Measurements from ENCODE around the gene ARHGAP8.
"Not testable (repeated sequence)": the region's sequence is repeated elsewhere in the genome, so short reads cannot be mapped to it uniquely, and the experiment has no call there.

The ARHGAP8 gene

GRCh38 chr22:44884562-44884961, 132.2 kb downstream of the ARHGAP8 start:
- in situ Hi-C loops (cut with MboI; ENCODE audit: low sequenced_read_pairs) = no loop called here

GRCh38 chr22:44884968-44885805, 132.8 kb downstream of the ARHGAP8 start:
- in situ Hi-C loops (cut with MboI; ENCODE audit: low sequenced_read_pairs) = no loop called here

- in situ Hi-C loops (cut with MboI; ENCODE audit: low sequenced_read_pairs) = no loop called here
Observed at GRCh38 chr22:44885806-44886360, 133.5 kb downstream of the ARHGAP8 start.

- in situ Hi-C loops (cut with MboI; ENCODE audit: low sequenced_read_pairs) = no loop called here
Observed at GRCh38 chr22:44887941-44888366, 135.6 kb downstream of the ARHGAP8 start.

- in situ Hi-C loops (cut with MboI; ENCODE audit: low sequenced_read_pairs) = no loop called here
Observed at GRCh38 chr22:44888491-44889254, 136.3 kb downstream of the ARHGAP8 start.

- in situ Hi-C loops (cut with MboI; ENCODE audit: low sequenced_read_pairs) = no loop called here
Observed at GRCh38 chr22:44889255-44889878, 137.0 kb downstream of the ARHGAP8 start.

- in situ Hi-C loops (cut with MboI; ENCODE audit: low sequenced_read_pairs) = no loop called here
Observed at GRCh38 chr22:44890416-44891292, 138.3 kb downstream of the ARHGAP8 start.

- in situ Hi-C loops (cut with MboI; ENCODE audit: low sequenced_read_pairs) = no loop called here
Observed at GRCh38 chr22:44891293-44891747, 138.9 kb downstream of the ARHGAP8 start.

- in situ Hi-C loops (cut with MboI; ENCODE audit: low sequenced_read_pairs) = no loop called here
Observed at GRCh38 chr22:44891791-44892190, 139.4 kb downstream of the ARHGAP8 start.

- in situ Hi-C loops (cut with MboI; ENCODE audit: low sequenced_read_pairs) = no loop called here
Observed at GRCh38 chr22:44892243-44892642, 139.9 kb downstream of the ARHGAP8 start.

GRCh38 chr22:44892803-44893730, 140.7 kb downstream of the ARHGAP8 start:
- in situ Hi-C loops (cut with MboI; ENCODE audit: low sequenced_read_pairs) = no loop called here

GRCh38 chr22:44893731-44894080, 141.3 kb downstream of the ARHGAP8 start:
- in situ Hi-C loops (cut with MboI; ENCODE audit: low sequenced_read_pairs) = no loop called here

- in situ Hi-C loops (cut with MboI; ENCODE audit: low sequenced_read_pairs) = no loop called here
Observed at GRCh38 chr22:44894321-44894720, 141.9 kb downstream of the ARHGAP8 start.

- in situ Hi-C loops (cut with MboI; ENCODE audit: low sequenced_read_pairs) = no loop called here
Observed at GRCh38 chr22:44894782-44895181, 142.4 kb downstream of the ARHGAP8 start.

GRCh38 chr22:44895296-44896055, 143.1 kb downstream of the ARHGAP8 start:
- in situ Hi-C loops (cut with MboI; ENCODE audit: low sequenced_read_pairs) = no loop called here

GRCh38 chr22:44898236-44898635, 145.9 kb downstream of the ARHGAP8 start:
- in situ Hi-C loops (cut with MboI; ENCODE audit: low sequenced_read_pairs) = no loop called here

GRCh38 chr22:44901301-44901700, 148.9 kb downstream of the ARHGAP8 start:
- in situ Hi-C loops (cut with MboI; ENCODE audit: low sequenced_read_pairs) = no loop called here

- in situ Hi-C loops (cut with MboI; ENCODE audit: low sequenced_read_pairs) = not testable (repeated sequence)
Observed at GRCh38 chr22:44903164-44903563, 150.8 kb downstream of the ARHGAP8 start.
